Epithelial cell of esophagus (primary cell): ENCODE data around the gene RAP1B.
"Not testable (repeated sequence)": the region's sequence is repeated elsewhere in the genome, so short reads cannot be mapped to it uniquely, and the experiment has no call there.

ENCODE experiments used
- DNase-seq: peaks from one replicate; pipeline ENCODE4 v3.0.0; 2010; ENCODE audit warnings: low read depth
- H3K4me3 ChIP-seq: 2 replicates; pipeline ENCODE4 v1.5.1; 2011; ENCODE audit warnings: mild to moderate bottlenecking, low read length, control low read depth
- CTCF ChIP-seq: IDR thresholded peaks from 2 replicates; pipeline ENCODE4 v1.5.1; 2011; ENCODE audit warnings: low read depth, mild to moderate bottlenecking, low read length, control low read depth, inconsistent platforms; ENCODE audit not compliant: insufficient read depth; ENCODE audit errors: missing control alignments

Gene RAP1B

GRCh38 chr12:68667896-68668295, 57.2 kb downstream of the RAP1B start:
- no peak for TF ChIP-seq CTCF
- no peak for DNase-seq
- H3K4me3 ChIP-seq: no peak overlapping the region

- DNase-seq: no peak
- H3K4me3 ChIP-seq: no peak overlapping the region
- TF ChIP-seq CTCF: no peak
Measured at GRCh38 chr12:68671179-68671578, 60.5 kb downstream of the RAP1B start.

- DNase-seq: no peak
- no peak for TF ChIP-seq CTCF
- no peak overlapping the region for H3K4me3 ChIP-seq
Measured at GRCh38 chr12:68673788-68674187, 63.1 kb downstream of the RAP1B start.

GRCh38 chr12:68674376-68674775, 63.7 kb downstream of the RAP1B start:
- H3K4me3 ChIP-seq: no peak overlapping the region
- TF ChIP-seq CTCF: no peak
- no peak for DNase-seq

GRCh38 chr12:68675101-68675842, 64.6 kb downstream of the RAP1B start:
- no peak overlapping the region for H3K4me3 ChIP-seq
- no peak for TF ChIP-seq CTCF
- no peak for DNase-seq

- not testable (repeated sequence) for DNase-seq, H3K4me3 ChIP-seq
Measured at GRCh38 chr12:68676854-68677253, 66.2 kb downstream of the RAP1B start.

GRCh38 chr12:68686262-68686594, 75.5 kb downstream of the RAP1B start:
- TF ChIP-seq CTCF: no peak
- H3K4me3 ChIP-seq: peak overlapping the region; percentile 100
- no peak for DNase-seq
